ENCODE measurements around the gene HDGFL2.

- peak in 4 of 7 experiments; percentile 27 to 40 (median 32) for TF ChIP-seq CTCF (IDR thresholded peaks at IDR 0.05)
- peak in 2 of 3 donors; percentile 6 to 13 for TF ChIP-seq POLR2A (IDR thresholded peaks at IDR 0.05)
Measured at GRCh38 chr19:4449022-4449638, 23.0 kb upstream of the HDGFL2 start.
